ENCODE data around the gene B3GALT4.

Gene B3GALT4

DNA sequence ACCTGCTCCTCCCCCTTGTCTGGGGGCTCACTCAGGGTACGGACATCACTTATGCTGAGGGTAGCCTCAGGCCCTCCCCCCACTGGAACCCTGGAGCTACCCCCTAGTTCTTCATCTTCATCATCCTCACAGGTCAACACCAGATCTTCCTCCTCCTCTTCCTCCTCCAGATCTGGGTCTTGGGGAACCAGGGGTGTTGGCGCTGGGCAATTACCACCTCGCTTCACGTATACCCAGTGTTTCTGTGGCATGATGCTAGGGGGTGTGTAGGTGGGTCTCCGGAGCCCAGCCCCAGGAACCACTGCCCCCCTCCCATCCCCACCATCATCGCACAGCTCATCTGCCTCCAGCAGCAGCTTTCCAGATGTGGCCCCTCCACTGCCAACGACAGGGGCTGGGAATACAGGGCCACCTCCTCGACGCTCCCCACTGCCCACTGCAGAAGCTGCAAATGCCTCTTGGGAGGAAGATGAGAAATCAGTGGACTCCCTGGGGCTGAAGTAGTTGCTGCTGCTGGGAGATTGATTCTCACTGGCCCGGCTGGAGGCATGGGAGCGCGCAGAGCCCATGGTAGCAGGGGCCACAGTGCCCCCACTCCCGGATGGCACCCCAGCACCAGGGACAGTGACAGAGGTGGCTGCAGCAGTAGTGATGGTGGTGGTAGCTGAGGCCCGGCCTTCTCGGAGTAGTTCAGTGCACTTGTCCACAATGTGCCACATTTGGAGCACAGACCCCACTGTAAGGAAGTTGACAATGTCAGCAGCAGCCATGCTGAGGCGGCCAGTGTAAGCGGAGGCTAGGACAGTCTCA, 39.1 kb downstream of the B3GALT4 start:
- no peak for DNase-seq (ENCODE audit: low read depth)

GRCh38 chr6:33316603-33317418, 39.9 kb downstream of the B3GALT4 start:
- no peak for DNase-seq (ENCODE audit: low read depth)

GRCh38 chr6:33317419-33317668, 40.4 kb downstream of the B3GALT4 start:
- DNase-seq (ENCODE audit: low read depth) = no peak

- DNase-seq (ENCODE audit: low read depth) = peak; percentile 100
Measured at GRCh38 chr6:33317669-33318425, 40.9 kb downstream of the B3GALT4 start, which contains the start of gene ZBTB22. Gene ZBTB22, minus strand, starts transcription at chr6:33317744. Its CDS starts 828 bp downstream, at chr6:33316916.

DNA sequence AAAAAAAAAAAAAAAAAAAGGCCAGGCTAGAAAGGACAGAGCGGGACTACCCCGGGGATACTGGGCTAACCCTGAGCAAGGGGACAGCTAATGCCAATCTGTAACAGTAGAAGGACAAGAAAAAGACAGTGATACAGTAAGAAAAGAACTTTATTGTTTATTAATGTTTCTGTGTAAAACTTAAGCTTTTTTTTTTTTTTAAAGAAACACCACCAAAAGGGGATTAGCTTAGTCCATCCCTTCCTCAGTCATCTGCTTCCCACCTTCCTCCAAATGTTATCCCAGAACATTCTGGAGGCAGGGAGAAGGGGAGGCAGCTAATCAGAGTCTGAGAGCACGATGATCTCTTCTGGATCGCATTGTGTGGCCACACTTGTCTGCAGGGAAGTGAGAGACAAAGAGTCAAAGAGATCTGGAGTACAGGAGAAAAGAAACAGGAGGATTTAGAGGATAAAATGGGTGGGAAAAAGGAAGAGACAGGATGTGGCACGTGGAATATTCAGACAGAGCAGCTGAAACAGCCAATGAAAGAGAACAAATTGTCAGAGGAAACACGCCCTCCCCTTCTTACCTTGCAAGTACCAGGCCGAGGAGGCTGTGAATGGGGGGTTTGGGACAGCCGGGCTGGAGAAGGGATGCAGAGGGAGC, 41.6 kb downstream of the B3GALT4 start:
- no peak for DNase-seq (ENCODE audit: low read depth)

DNA sequence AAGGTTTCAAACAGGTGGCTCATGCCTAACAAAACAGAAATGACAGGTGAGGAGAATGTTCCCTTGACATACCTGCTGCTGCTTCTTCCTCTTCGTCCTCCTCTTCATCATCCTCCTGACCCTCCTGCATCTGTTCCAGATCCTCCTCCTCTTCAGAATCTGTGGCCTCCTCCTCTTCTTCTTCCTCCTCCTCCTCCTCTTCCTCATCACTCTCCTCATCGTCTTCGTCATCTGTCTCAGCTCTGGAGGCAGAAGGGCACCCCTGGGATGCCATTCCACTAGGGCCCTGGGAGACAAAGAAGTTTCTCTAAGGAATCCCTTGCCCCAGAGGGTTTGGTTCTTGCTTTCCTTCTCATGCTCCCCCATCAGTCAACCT, 43.0 kb downstream of the B3GALT4 start:
- no peak for DNase-seq (ENCODE audit: low read depth)

DNA sequence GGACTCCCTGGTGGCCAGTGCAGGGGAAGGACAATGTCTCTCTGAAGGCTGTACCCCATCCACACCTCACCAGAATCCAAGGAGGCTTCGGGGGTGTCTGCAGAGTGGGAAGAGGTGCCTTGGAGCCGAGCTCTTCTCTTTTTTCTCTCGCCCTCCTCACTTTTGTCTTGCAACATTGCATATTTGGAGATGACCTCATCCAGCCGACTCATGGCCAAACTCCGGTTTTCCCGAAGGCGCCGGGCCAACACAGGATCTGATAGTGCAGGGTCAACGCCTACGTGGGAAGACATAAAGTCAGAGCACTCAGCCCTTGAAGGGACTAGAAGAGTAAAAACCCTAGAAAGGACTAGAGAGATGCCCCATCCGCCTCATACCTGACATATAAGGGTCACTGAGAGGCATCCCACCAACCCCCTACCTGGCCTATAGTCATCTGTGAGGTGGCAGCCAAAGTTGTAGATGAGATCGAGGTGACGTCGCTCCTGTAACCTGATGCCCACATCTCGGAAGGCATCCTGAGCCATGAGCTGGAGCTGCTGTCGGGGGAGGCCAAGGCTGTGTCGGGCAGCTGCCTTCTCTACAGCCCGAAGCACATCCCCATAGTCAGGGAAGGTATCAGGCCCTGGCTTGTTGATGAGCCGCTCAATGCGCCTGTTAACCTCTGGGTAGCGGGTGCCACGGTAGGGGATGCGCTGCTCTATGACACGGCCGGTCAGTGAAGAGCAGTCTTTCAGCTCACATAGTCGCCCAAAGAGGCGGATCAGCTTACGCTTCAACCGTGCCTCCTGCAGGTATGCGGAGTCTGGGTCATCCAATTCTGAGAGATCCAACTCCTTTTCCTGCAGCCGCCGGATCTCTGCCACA, 43.6 kb downstream of the B3GALT4 start:
- peak; percentile 97 for DNase-seq (ENCODE audit: low read depth)

GRCh38 chr6:33321227-33321626, 44.3 kb downstream of the B3GALT4 start:
- DNase-seq (ENCODE audit: low read depth) = no peak

GRCh38 chr6:33323623-33323948, 46.7 kb downstream of the B3GALT4 start:
- no peak for DNase-seq (ENCODE audit: low read depth)

- DNase-seq (ENCODE audit: low read depth) = no peak
Measured at GRCh38 chr6:33324125-33324524, 47.2 kb downstream of the B3GALT4 start.

All from ELR (cell line).